ENCODE data around the gene MAVS. TPM values are rescaled to one million over a fixed set of nuclear protein-coding genes. Genes with fewer than 3 reads are reported as not detected.
A peak's percentile ranks its signal among the peaks of the same experiment; 100 is the strongest.

Gene MAVS
- total RNA-seq, 1 experiment from 2014 or later = 23.4 TPM

GRCh38 chr20:3894796-3895195 is 48.2 kb downstream of the MAVS start:
- H3K27ac Mint-ChIP-seq = 0 out of 2 replicates have a peak overlapping the region, but pooled peaks have one; percentile 33
- H3K27me3 Mint-ChIP-seq (ENCODE audit: low read depth) = no peaks in the 10 kb centered on the region
- H3K4me1 Mint-ChIP-seq = peaks cover 65% of the 10 kb centered on the region
- DNase-seq (ENCODE audit: low spot score) = no peak
- H3K9me3 Mint-ChIP-seq = no peaks in the 10 kb centered on the region
- no peak overlapping the region for H3K4me3 Mint-ChIP-seq
- no peak for ATAC-seq
- ChIA-PET POLR2A (interaction anchor here (0.6 kb wide), 1 partner anchor 53 kb away, joined by 4 read pairs; no protein-coding TSS in a partner anchor), CTCF (interaction anchor here (0.6 to 1.3 kb wide), 2 partner anchors 76 to 212 kb away, joined by 3 to 4 read pairs; no protein-coding TSS in a partner anchor)
- TF ChIP-seq ETV6 (CRISPR knock-in tag; IDR thresholded peaks at IDR 0.05) (no peak), E2F4 (CRISPR knock-in tag; IDR thresholded peaks at IDR 0.05; ENCODE audit: borderline replicate concordance, low read depth) (no peak), ZNF219 (CRISPR knock-in tag; IDR thresholded peaks at IDR 0.05; ENCODE audit: borderline replicate concordance) (no peak), USF1 (CRISPR knock-in tag; IDR thresholded peaks at IDR 0.05) (no peak), FOXP4 (CRISPR knock-in tag; IDR thresholded peaks at IDR 0.05) (no peak), ZSCAN18 (CRISPR knock-in tag; IDR thresholded peaks at IDR 0.05) (no peak), HMGA2 (CRISPR knock-in tag; IDR thresholded peaks at IDR 0.05) (no peak), ZNF416 (CRISPR knock-in tag; IDR thresholded peaks at IDR 0.05) (no peak), NR3C1 (CRISPR knock-in tag; conservative IDR thresholded peaks at IDR 0.05; ENCODE audit: low read depth) (no peak), SP1 (CRISPR knock-in tag; conservative IDR thresholded peaks at IDR 0.05) (no peak), AR (CRISPR knock-in tag; IDR thresholded peaks at IDR 0.05) (no peak), TEAD1 (CRISPR knock-in tag; IDR thresholded peaks at IDR 0.05) (no peak), GABPB1 (CRISPR knock-in tag; IDR thresholded peaks at IDR 0.05) (no peak), ZMAT4 (CRISPR knock-in tag; IDR thresholded peaks at IDR 0.05) (no peak), AFF4 (CRISPR knock-in tag; IDR thresholded peaks at IDR 0.05; ENCODE audit: borderline replicate concordance) (no peak), NR1H2 (CRISPR knock-in tag; IDR thresholded peaks at IDR 0.05) (no peak), OVOL2 (CRISPR knock-in tag; IDR thresholded peaks at IDR 0.05; ENCODE audit: borderline replicate concordance) (no peak), FOXJ3 (CRISPR knock-in tag; IDR thresholded peaks at IDR 0.05; ENCODE audit: borderline replicate concordance) (no peak), TEAD4 (CRISPR knock-in tag; IDR thresholded peaks at IDR 0.05) (no peak), ZNF425 (CRISPR knock-in tag; conservative IDR thresholded peaks at IDR 0.05) (no peak)
- H3K36me3 Mint-ChIP-seq = peaks cover 43% of the 10 kb centered on the region
